Osteocyte (in vitro differentiated cells): ENCODE data around the gene TIPARP. TPM values are rescaled to one million over a fixed set of nuclear protein-coding genes. Genes with fewer than 3 reads are reported as not detected.

Experiments used
- DNase-seq: peaks from one replicate; pipeline ENCODE4 v3.0.0; 2021; ENCODE audit warnings: mixed read lengths; ENCODE audit not compliant: unreplicated experiment; ENCODE audit errors: extremely low spot score
- H3K27ac Mint-ChIP-seq: one replicate; pipeline ENCODE4 v1.8.0; 2021; ENCODE audit warnings: mild to moderate bottlenecking, mixed read lengths; ENCODE audit not compliant: unreplicated experiment
- H3K27me3 Mint-ChIP-seq: one replicate; pipeline ENCODE4 v1.8.0; 2021; ENCODE audit warnings: mixed read lengths; ENCODE audit not compliant: unreplicated experiment
- H3K36me3 Mint-ChIP-seq: one replicate; pipeline ENCODE4 v1.8.0; 2021; ENCODE audit warnings: mixed read lengths; ENCODE audit not compliant: unreplicated experiment
- H3K4me1 Mint-ChIP-seq: one replicate; pipeline ENCODE4 v1.8.0; 2021; ENCODE audit warnings: mixed read lengths; ENCODE audit not compliant: unreplicated experiment
- H3K4me3 Mint-ChIP-seq: one replicate; pipeline ENCODE4 v1.8.0; 2021; ENCODE audit warnings: mild to moderate bottlenecking, moderate library complexity, mixed read lengths; ENCODE audit not compliant: unreplicated experiment
- H3K9me3 Mint-ChIP-seq: one replicate; pipeline ENCODE4 v1.8.0; 2021; ENCODE audit warnings: mixed read lengths; ENCODE audit not compliant: unreplicated experiment
- CTCF ChIP-seq: fragments of 200-600 bp; sonication (generic); IDR thresholded peaks from 2 replicates; pipeline ENCODE4 v1.5.0; 2021; ENCODE audit warnings: antibody characterized with exemption, mild to moderate bottlenecking, moderate library complexity
- long read RNA-seq: library from polyadenylated mRNA; unstranded; transcript quantifications from one replicate; pipeline ENCODE4 v2.0.0, GENCODE V29; 2021
- total RNA-seq: library from RNA; stranded (reverse); gene quantifications from 2 replicates; pipeline ENCODE4 v1.2.1, GENCODE V29; 2021

TIPARP gene
- total RNA-seq: 152 and 163 TPM in 2 replicates
- long read RNA-seq, full-length matches to known transcripts: 81 of 436 reads
- long read RNA-seq, partial matches to known transcripts: 334 of 436 reads
- long read RNA-seq, other reads (novel, unspliced or antisense): 21 of 436 reads

GRCh38 chr3:156674046-156674910 lies at the start of gene TIPARP:
Gene TIPARP, plus strand, starts transcription at chr3:156674590. Its CDS starts 3,108 bp downstream, at chr3:156677698.
- H3K36me3 Mint-ChIP-seq: peaks cover 28% of the 10 kb centered on the region
- H3K9me3 Mint-ChIP-seq: no peaks in the 10 kb centered on the region
- no peaks in the 10 kb centered on the region for H3K27me3 Mint-ChIP-seq
- TF ChIP-seq CTCF: peak; percentile 81
- DNase-seq: peak; percentile 100
- H3K4me3 Mint-ChIP-seq: peak within 1 kb of the TSS; percentile 87
- H3K27ac Mint-ChIP-seq: peak within 1 kb of the TSS; percentile 93
- peaks cover 24% of the 10 kb centered on the region for H3K4me1 Mint-ChIP-seq

GRCh38 chr3:156626104-156626503 lies 48.3 kb upstream of the TIPARP start:
- Mint-ChIP-seq H3K4me1 (peaks cover 14% of the 10 kb centered on the region), H3K4me3 (no peak overlapping the region), H3K36me3 (no peaks in the 10 kb centered on the region), H3K27me3 (no peaks in the 10 kb centered on the region), H3K27ac (no peak overlapping the region), H3K9me3 (no peaks in the 10 kb centered on the region)
- no peak for DNase-seq
- no peak for TF ChIP-seq CTCF

- no peaks in the 10 kb centered on the region for H3K36me3 Mint-ChIP-seq
- H3K27me3 Mint-ChIP-seq: no peaks in the 10 kb centered on the region
- peaks cover 14% of the 10 kb centered on the region for H3K4me1 Mint-ChIP-seq
- no peak overlapping the region for H3K27ac Mint-ChIP-seq
- no peak overlapping the region for H3K4me3 Mint-ChIP-seq
- H3K9me3 Mint-ChIP-seq: no peaks in the 10 kb centered on the region
- no peak for DNase-seq
- no peak for TF ChIP-seq CTCF
Observed at GRCh38 chr3:156627946-156628569, 46.3 kb upstream of the TIPARP start.

- Mint-ChIP-seq H3K9me3 (no peaks in the 10 kb centered on the region), H3K4me1 (peaks cover 14% of the 10 kb centered on the region), H3K4me3 (no peak overlapping the region), H3K36me3 (no peaks in the 10 kb centered on the region), H3K27ac (no peak overlapping the region), H3K27me3 (no peaks in the 10 kb centered on the region)
- no peak for TF ChIP-seq CTCF
- no peak for DNase-seq
Observed at GRCh38 chr3:156628836-156629618, 45.4 kb upstream of the TIPARP start.
